GM12878 (cell line): Measurements from ENCODE around the gene DOC2B.

ENCODE experiments used
- KAT2A ChIP-seq: conservative IDR thresholded peaks from 2 replicates; pipeline ENCODE4 v1.6.1; 2011; ENCODE audit warnings: low read depth, low read length; ENCODE audit not compliant: control insufficient read depth
- POLR2A ChIP-seq: IDR thresholded peaks from 2 replicates; pipeline ENCODE4 v1.6.1; 2011; ENCODE audit warnings: low read depth, mild to moderate bottlenecking, low read length
- TF ChIP-seq, protein P1 (sequence below), 3 experiments: IDR thresholded peaks in 2 of 3; conservative IDR thresholded peaks in 1 of 3; 2 replicates each; pipeline ENCODE4 v1.5.1; 2011; ENCODE audit warnings: low read depth in 3 of 3, low read length in 3 of 3, mild to moderate bottlenecking in 3 of 3, control low read depth in 2 of 3, moderate library complexity in 2 of 3, inconsistent platforms in 1 of 3, mixed read lengths in 1 of 3; ENCODE audit not compliant: control insufficient read depth in 2 of 3, insufficient read depth in 1 of 3; ENCODE audit errors: extremely low read depth in 1 of 3
- TF ChIP-seq, protein P2 (sequence below): fragments of 450-650 bp; IDR thresholded peaks from 2 replicates; pipeline ENCODE4 v1.6.1; 2017; ENCODE audit warnings: mild to moderate bottlenecking, moderate library complexity

DNA sequence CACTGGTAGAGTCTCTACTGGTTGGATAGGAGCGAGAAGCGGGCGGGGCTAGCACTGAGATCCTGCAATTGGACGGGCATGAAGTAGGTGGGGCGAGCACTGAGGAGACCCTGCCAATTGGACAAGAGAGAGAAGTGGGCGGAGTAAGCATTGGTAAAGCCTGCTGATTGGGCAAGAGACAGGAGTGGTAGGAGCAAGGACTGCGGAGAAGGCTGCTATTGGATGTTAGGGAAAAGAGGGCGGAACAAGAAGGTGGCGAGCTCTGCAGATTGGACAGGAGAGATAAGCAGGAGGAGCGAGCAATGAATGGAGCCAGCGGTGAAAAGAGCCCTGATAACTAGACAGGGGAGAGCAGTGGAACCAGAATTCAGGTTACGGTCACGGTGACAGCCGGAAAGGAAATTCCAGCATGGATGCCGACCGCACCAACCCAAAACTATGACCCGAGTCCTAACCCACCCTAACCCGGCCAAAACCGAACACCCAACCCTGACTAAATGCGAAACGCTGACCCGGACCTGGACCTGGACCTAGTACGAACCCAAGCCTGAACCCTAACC is 39.3 kb downstream of the DOC2B start:
- no peak for TF ChIP-seq KAT2A
- TF ChIP-seq, protein P1, sequence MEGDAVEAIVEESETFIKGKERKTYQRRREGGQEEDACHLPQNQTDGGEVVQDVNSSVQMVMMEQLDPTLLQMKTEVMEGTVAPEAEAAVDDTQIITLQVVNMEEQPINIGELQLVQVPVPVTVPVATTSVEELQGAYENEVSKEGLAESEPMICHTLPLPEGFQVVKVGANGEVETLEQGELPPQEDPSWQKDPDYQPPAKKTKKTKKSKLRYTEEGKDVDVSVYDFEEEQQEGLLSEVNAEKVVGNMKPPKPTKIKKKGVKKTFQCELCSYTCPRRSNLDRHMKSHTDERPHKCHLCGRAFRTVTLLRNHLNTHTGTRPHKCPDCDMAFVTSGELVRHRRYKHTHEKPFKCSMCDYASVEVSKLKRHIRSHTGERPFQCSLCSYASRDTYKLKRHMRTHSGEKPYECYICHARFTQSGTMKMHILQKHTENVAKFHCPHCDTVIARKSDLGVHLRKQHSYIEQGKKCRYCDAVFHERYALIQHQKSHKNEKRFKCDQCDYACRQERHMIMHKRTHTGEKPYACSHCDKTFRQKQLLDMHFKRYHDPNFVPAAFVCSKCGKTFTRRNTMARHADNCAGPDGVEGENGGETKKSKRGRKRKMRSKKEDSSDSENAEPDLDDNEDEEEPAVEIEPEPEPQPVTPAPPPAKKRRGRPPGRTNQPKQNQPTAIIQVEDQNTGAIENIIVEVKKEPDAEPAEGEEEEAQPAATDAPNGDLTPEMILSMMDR (IDR thresholded peaks at IDR 0.05 in 2 of 3, conservative IDR thresholded peaks at IDR 0.05 in 1 of 3; ENCODE audit: control insufficient read depth in 2 of 3, extremely low read depth in 1 of 3, insufficient read depth in 1 of 3, low read depth in 3 of 3, low read length in 3 of 3), result no peak
- no peak for TF ChIP-seq POLR2A
- TF ChIP-seq, protein P2, sequence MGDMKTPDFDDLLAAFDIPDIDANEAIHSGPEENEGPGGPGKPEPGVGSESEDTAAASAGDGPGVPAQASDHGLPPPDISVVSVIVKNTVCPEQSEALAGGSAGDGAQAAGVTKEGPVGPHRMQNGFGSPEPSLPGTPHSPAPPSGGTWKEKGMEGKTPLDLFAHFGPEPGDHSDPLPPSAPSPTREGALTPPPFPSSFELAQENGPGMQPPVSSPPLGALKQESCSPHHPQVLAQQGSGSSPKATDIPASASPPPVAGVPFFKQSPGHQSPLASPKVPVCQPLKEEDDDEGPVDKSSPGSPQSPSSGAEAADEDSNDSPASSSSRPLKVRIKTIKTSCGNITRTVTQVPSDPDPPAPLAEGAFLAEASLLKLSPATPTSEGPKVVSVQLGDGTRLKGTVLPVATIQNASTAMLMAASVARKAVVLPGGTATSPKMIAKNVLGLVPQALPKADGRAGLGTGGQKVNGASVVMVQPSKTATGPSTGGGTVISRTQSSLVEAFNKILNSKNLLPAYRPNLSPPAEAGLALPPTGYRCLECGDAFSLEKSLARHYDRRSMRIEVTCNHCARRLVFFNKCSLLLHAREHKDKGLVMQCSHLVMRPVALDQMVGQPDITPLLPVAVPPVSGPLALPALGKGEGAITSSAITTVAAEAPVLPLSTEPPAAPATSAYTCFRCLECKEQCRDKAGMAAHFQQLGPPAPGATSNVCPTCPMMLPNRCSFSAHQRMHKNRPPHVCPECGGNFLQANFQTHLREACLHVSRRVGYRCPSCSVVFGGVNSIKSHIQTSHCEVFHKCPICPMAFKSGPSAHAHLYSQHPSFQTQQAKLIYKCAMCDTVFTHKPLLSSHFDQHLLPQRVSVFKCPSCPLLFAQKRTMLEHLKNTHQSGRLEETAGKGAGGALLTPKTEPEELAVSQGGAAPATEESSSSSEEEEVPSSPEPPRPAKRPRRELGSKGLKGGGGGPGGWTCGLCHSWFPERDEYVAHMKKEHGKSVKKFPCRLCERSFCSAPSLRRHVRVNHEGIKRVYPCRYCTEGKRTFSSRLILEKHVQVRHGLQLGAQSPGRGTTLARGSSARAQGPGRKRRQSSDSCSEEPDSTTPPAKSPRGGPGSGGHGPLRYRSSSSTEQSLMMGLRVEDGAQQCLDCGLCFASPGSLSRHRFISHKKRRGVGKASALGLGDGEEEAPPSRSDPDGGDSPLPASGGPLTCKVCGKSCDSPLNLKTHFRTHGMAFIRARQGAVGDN, result no peak
